PC-9 (cell line): Measurements from ENCODE around the gene FERMT3. TPM values are rescaled to one million over a fixed set of nuclear protein-coding genes. Genes with fewer than 3 reads are reported as not detected.

Experiments
- BruUV-seq: library from RNA; stranded (reverse); fragments of 400-500 nt; replicated peaks from 2 replicates; lab custom pipeline; 2021; lab: Mats Ljungman, UMichigan
- CTCF ChIA-PET: fragments of 300-600 bp; sonication (Branson Sonifier 250); formaldehyde crosslinking; loops from one replicate; lab custom pipeline; 2022; ENCODE audit warnings: antibody characterized with exemption; lab: Charles Lee
- POLR2A ChIA-PET: fragments of 300-600 bp; sonication (Branson Sonifier 250); formaldehyde crosslinking; loops from one replicate; lab custom pipeline; 2022; ENCODE audit warnings: antibody characterized with exemption; ENCODE audit not compliant: unreplicated experiment; lab: Charles Lee
- DNase-seq, 2 experiments: peaks; one replicate each; pipeline versions ENCODE4 v3.0.0 to v3.0.0-alpha.2; 2015 to 2022; ENCODE audit warnings: mixed read lengths in 1 of 2
- H2AFZ ChIP-seq: fragments of 200-600 bp; sonication (generic); 2 replicates; pipeline ENCODE4 v1.8.1; 2017; ENCODE audit warnings: antibody characterized with exemption
- H3F3A ChIP-seq: fragments of 200-600 bp; sonication (generic); 2 replicates; pipeline ENCODE4 v1.8.1; 2017; ENCODE audit warnings: antibody characterized with exemption, mild to moderate bottlenecking, low read depth; ENCODE audit not compliant: insufficient read depth
- H3K27ac ChIP-seq: fragments of 200-600 bp; sonication (generic); 2 replicates; pipeline ENCODE4 v1.6.1; 2016; ENCODE audit warnings: mixed run types
- H3K27me3 ChIP-seq: fragments of 200-600 bp; sonication (generic); 2 replicates; pipeline ENCODE4 v1.6.1; 2016; ENCODE audit warnings: low read depth, mixed run types; ENCODE audit not compliant: insufficient read depth
- H3K36me3 ChIP-seq: fragments of 200-600 bp; sonication (generic); 2 replicates; pipeline ENCODE4 v1.6.1; 2016; ENCODE audit warnings: low read depth, mixed run types
- H3K4me1 ChIP-seq: fragments of 200-600 bp; sonication (generic); replicated peaks from 2 replicates; pipeline ENCODE4 v1.6.1; 2016; ENCODE audit warnings: mixed run types; ENCODE audit not compliant: insufficient read depth
- H3K4me2 ChIP-seq: fragments of 200-600 bp; sonication (generic); 2 replicates; pipeline ENCODE4 v1.6.1; 2017; ENCODE audit warnings: mixed run types
- H3K4me3 ChIP-seq: fragments of 200-600 bp; sonication (generic); 2 replicates; pipeline ENCODE4 v1.6.1; 2016; ENCODE audit warnings: mixed run types
- H3K79me2 ChIP-seq: fragments of 200-600 bp; sonication (generic); 2 replicates; pipeline ENCODE4 v1.6.1; 2017; ENCODE audit warnings: low read depth, mixed run types
- H3K9me2 ChIP-seq: fragments of 200-600 bp; sonication (generic); 2 replicates; pipeline ENCODE4 v1.8.1; 2017; ENCODE audit warnings: mild to moderate bottlenecking; ENCODE audit not compliant: insufficient read depth
- H3K9me3 ChIP-seq: fragments of 200-600 bp; sonication (generic); 2 replicates; pipeline ENCODE4 v1.8.1; 2016; ENCODE audit warnings: low read depth; ENCODE audit not compliant: insufficient read depth
- H4K20me1 ChIP-seq: fragments of 200-600 bp; sonication (generic); 2 replicates; pipeline ENCODE4 v1.8.1; 2017; ENCODE audit not compliant: insufficient read depth
- EZH2 ChIP-seq: fragments of 200-600 bp; sonication (generic); IDR thresholded peaks from 2 replicates; pipeline ENCODE4 v1.8.0; 2017; ENCODE audit warnings: antibody characterized with exemption, low read depth
- intact Hi-C: fragments of 100-400 bp; cut with micrococcal nuclease; formaldehyde crosslinking; loops from one replicate; pipeline ENCODE4 v1.10.0; 2022; ENCODE audit not compliant: unreplicated experiment
- total RNA-seq: library from RNA; stranded (reverse); gene quantifications from 2 replicates; pipeline ENCODE4 v1.2.3, GENCODE V29; 2021
- TF ChIP-seq, protein P1 (sequence below): fragments of 200-600 bp; sonication (generic); conservative IDR thresholded peaks from 2 replicates; pipeline ENCODE4 v1.6.1; 2017; ENCODE audit warnings: mixed run types, antibody characterized with exemption, mild to moderate bottlenecking, moderate library complexity

Gene FERMT3
- total RNA-seq, 1 experiment from 2014 or later: 5.0 TPM

DNA sequence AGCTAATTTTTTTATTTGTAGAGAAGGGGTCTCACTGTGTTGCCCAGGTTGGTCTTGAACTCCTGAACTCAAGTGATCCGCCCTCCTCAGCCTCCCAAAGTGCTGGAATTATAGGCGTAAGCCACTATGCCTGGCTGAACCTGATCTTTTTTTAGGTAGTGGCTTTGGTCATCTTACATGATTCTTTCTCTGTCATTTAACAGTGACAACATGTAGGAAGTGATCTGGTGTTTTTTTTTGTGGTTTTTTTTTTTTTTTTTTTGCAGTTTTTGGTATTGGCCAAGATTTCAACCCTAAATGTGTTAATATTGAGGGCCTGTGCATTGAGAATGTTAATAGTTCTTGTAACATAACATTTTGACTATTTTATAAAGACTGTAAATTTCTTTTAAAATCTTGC is 8.0 kb upstream of the FERMT3 start:
- Histone ChIP-seq H4K20me1 (peaks cover 34% of the 10 kb centered on the region), H3K4me1 (no peaks in the 10 kb centered on the region), H3K27me3 (no peaks in the 10 kb centered on the region), H3K36me3 (peaks cover 61% of the 10 kb centered on the region), H3K27ac (no peak overlapping the region), H2AFZ (no peak overlapping the region), H3K9me3 (no peaks in the 10 kb centered on the region), H3K9me2 (no peaks in the 10 kb centered on the region), H3K79me2 (peaks cover 24% of the 10 kb centered on the region), H3K4me2 (no peak overlapping the region), H3F3A (peaks cover 88% of the 10 kb centered on the region), H3K4me3 (no peak overlapping the region)
- BruUV-seq: no TSS peak
- TF ChIP-seq, protein P1, sequence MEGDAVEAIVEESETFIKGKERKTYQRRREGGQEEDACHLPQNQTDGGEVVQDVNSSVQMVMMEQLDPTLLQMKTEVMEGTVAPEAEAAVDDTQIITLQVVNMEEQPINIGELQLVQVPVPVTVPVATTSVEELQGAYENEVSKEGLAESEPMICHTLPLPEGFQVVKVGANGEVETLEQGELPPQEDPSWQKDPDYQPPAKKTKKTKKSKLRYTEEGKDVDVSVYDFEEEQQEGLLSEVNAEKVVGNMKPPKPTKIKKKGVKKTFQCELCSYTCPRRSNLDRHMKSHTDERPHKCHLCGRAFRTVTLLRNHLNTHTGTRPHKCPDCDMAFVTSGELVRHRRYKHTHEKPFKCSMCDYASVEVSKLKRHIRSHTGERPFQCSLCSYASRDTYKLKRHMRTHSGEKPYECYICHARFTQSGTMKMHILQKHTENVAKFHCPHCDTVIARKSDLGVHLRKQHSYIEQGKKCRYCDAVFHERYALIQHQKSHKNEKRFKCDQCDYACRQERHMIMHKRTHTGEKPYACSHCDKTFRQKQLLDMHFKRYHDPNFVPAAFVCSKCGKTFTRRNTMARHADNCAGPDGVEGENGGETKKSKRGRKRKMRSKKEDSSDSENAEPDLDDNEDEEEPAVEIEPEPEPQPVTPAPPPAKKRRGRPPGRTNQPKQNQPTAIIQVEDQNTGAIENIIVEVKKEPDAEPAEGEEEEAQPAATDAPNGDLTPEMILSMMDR: no peak
- TF ChIP-seq EZH2: no peak
- ChIA-PET POLR2A (no interaction called here), CTCF (no interaction called here)
- intact Hi-C loops: no loop called here
- no peak for DNase-seq

DNA sequence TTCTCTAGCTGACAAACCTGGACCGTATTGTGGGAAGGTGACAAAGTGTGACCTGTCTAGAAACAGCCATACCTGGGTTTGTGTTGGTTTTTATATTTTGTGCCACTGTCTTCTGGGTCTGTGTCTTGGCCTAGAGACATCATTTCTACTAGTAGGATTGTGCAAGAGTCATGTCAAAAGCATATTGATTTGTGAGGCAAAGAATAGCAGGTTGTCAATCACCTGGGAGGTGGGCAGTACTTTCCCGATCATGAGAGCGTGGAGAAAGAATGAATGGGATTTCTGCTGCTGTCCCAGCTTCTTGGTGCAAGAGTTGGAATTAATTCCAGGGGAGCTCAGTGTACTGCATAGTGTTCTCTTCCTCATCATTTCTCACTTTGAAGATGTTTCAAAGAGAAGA is 5.0 kb upstream of the FERMT3 start:
- H3K9me3 ChIP-seq: no peaks in the 10 kb centered on the region
- H3K4me2 ChIP-seq: no peak overlapping the region
- no peaks in the 10 kb centered on the region for H3K9me2 ChIP-seq
- H3K27me3 ChIP-seq: no peaks in the 10 kb centered on the region
- ChIA-PET POLR2A (interaction anchor here (0.6 kb wide), 1 partner anchor 16 kb away, joined by 16 read pairs; the partner anchor contains the start of gene STIP1), CTCF (no interaction called here)
- H3F3A ChIP-seq: peaks cover 94% of the 10 kb centered on the region
- BruUV-seq: no TSS peak
- peaks cover 41% of the 10 kb centered on the region for H4K20me1 ChIP-seq
- H3K4me1 ChIP-seq: 0 out of 2 replicates have a peak, but pooled peaks cover 4% of the 10 kb centered on the region
- peaks cover 38% of the 10 kb centered on the region for H3K36me3 ChIP-seq
- no peak overlapping the region for H2AFZ ChIP-seq
- no peak overlapping the region for H3K4me3 ChIP-seq
- DNase-seq: no peak
- no peak overlapping the region for H3K27ac ChIP-seq
- H3K79me2 ChIP-seq: peaks cover 11% of the 10 kb centered on the region; the same call in 1 of the 2 replicates
- intact Hi-C loops: no loop called here
- TF ChIP-seq EZH2: no peak
- TF ChIP-seq, protein P1: no peak

DNA sequence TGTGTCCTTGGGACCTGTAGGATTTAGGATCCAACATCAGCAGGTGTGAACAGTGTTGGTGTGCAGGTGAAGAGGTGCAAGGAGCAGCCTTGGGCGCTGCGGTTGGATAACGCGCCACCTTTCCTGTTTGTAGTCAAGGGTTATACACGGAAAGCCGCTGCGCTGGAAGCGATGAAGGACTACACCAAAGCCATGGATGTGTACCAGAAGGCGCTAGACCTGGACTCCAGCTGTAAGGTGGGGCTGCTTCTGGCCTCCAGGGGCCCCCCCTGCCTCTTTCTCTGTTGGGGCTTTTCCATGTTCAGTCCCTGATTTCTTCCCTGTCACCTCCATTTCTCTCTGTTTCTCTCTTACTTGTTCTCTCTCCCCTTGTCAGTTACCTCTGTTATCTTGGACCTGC is 3.5 kb upstream of the FERMT3 start:
- no peaks in the 10 kb centered on the region for H3K9me2 ChIP-seq
- POLR2A ChIA-PET: no interaction called here
- no peaks in the 10 kb centered on the region for H3K27me3 ChIP-seq
- TF ChIP-seq EZH2: no peak
- TF ChIP-seq, protein P1: no peak
- no peak overlapping the region for H3K4me2 ChIP-seq
- no peak overlapping the region for H2AFZ ChIP-seq
- no peaks in the 10 kb centered on the region for H3K9me3 ChIP-seq
- no peak for DNase-seq
- CTCF ChIA-PET: interaction anchor here (0.6 kb wide), 1 partner anchor 128 kb away, joined by 11 read pairs; no protein-coding TSS in a partner anchor
- H3F3A ChIP-seq: peaks cover 89% of the 10 kb centered on the region
- H3K4me1 ChIP-seq: 0 out of 2 replicates have a peak, but pooled peaks cover 4% of the 10 kb centered on the region
- H3K36me3 ChIP-seq: peaks cover 26% of the 10 kb centered on the region
- no peak overlapping the region for H3K4me3 ChIP-seq
- H3K79me2 ChIP-seq: no peaks in the 10 kb centered on the region
- H3K27ac ChIP-seq: no peak overlapping the region
- peaks cover 39% of the 10 kb centered on the region for H4K20me1 ChIP-seq
- intact Hi-C loops: no loop called here
- BruUV-seq: no TSS peak
